ENCODE results near the gene ORC3.

ORC3 gene

GRCh38 chr6:87636315-87636714 lies 46.4 kb downstream of the ORC3 start:
- ChIA-PET CTCF (no interaction called here), POLR2A (ENCODE audit: low non-redundant PET) (no interaction called here)
- H3K27ac ChIP-seq, result no peak overlapping the region
- no peak for DNase-seq (ENCODE audit: low spot score)
- no peak for TF ChIP-seq CTCF (conservative IDR thresholded peaks at IDR 0.05; ENCODE audit: low read depth)

GRCh38 chr6:87637106-87637505 lies 47.2 kb downstream of the ORC3 start:
- TF ChIP-seq CTCF (conservative IDR thresholded peaks at IDR 0.05; ENCODE audit: low read depth), result no peak
- DNase-seq (ENCODE audit: low spot score), result no peak
- CTCF ChIA-PET, result interaction anchor here (0.5 kb wide), 1 partner anchor 65 kb away, joined by 4 read pairs; the partner anchor contains the start of gene AKIRIN2
- POLR2A ChIA-PET (ENCODE audit: low non-redundant PET), result no interaction called here
- no peak overlapping the region for H3K27ac ChIP-seq

GRCh38 chr6:87639373-87639772 lies 49.4 kb downstream of the ORC3 start:
- CTCF ChIA-PET, result interaction anchor here (0.6 kb wide), 1 partner anchor 15 kb away, joined by 3 read pairs; no protein-coding TSS in a partner anchor
- no peak for TF ChIP-seq CTCF (conservative IDR thresholded peaks at IDR 0.05; ENCODE audit: low read depth)
- POLR2A ChIA-PET (ENCODE audit: low non-redundant PET), result no interaction called here
- DNase-seq (ENCODE audit: low spot score), result no peak
- no peak overlapping the region for H3K27ac ChIP-seq

- POLR2A ChIA-PET (ENCODE audit: low non-redundant PET), result no interaction called here
- no peak for DNase-seq (ENCODE audit: low spot score)
- no peak overlapping the region for H3K27ac ChIP-seq
- CTCF ChIA-PET, result interaction anchor here (0.6 kb wide), 2 partner anchors 36 to 186 kb away, joined by 3 read pairs; no protein-coding TSS in a partner anchor
- TF ChIP-seq CTCF (conservative IDR thresholded peaks at IDR 0.05; ENCODE audit: low read depth), result no peak
Observed at GRCh38 chr6:87641065-87641692, 51.2 kb downstream of the ORC3 start.

- ChIA-PET CTCF (interaction anchor here (0.8 kb wide), 1 partner anchor 195 kb away, joined by 3 read pairs; no protein-coding TSS in a partner anchor), POLR2A (ENCODE audit: low non-redundant PET) (no interaction called here)
- DNase-seq (ENCODE audit: low spot score), result no peak
- no peak for TF ChIP-seq CTCF (conservative IDR thresholded peaks at IDR 0.05; ENCODE audit: low read depth)
- H3K27ac ChIP-seq, result no peak overlapping the region
Observed at GRCh38 chr6:87645080-87645479, 55.1 kb downstream of the ORC3 start.

GRCh38 chr6:87653074-87653962 lies 63.4 kb downstream of the ORC3 start:
- TF ChIP-seq CTCF (conservative IDR thresholded peaks at IDR 0.05; ENCODE audit: low read depth), result no peak
- CTCF ChIA-PET, result no interaction called here
- no peak overlapping the region for H3K27ac ChIP-seq
- POLR2A ChIA-PET (ENCODE audit: low non-redundant PET), result no interaction called here
- no peak for DNase-seq (ENCODE audit: low spot score)

All from RWPE1 (cell line).